SK-N-SH treated with all-trans-retinoic acid at 6 μM for 48 hours (cell line): ENCODE results near the gene CYB5RL.

ENCODE experiments used
- ATAC-seq: fragments of 200-7000 bp; cut with Tn5 transposase; 3 replicates; pipeline ENCODE4 v1.9.1; 2020; ENCODE audit warnings: mild to moderate bottlenecking, moderate library complexity
- ARNTL ChIP-seq: fragments of 450-650 bp; formaldehyde crosslinking; IDR thresholded peaks from 2 replicates; pipeline ENCODE4 v1.5.0; 2020; ENCODE audit warnings: low read depth, mild to moderate bottlenecking, moderate library complexity, borderline replicate concordance
- BACH2 ChIP-seq: fragments of 250-450 bp; sonication (Bioruptor Pico); IDR thresholded peaks from 2 replicates; pipeline ENCODE4 v1.9.0; 2021; ENCODE audit warnings: mild to moderate bottlenecking, borderline replicate concordance
- CREB5 ChIP-seq: fragments of 250-450 bp; sonication (Bioruptor Pico); IDR thresholded peaks from 2 replicates; pipeline ENCODE4 v1.5.1; 2020; ENCODE audit warnings: low read depth, mild to moderate bottlenecking, moderate library complexity
- CSDC2 ChIP-seq: fragments of 250-450 bp; sonication (Bioruptor Pico); IDR thresholded peaks from 2 replicates; pipeline ENCODE4 v1.5.0; 2020; ENCODE audit warnings: mild to moderate bottlenecking, moderate library complexity
- CSRNP3 ChIP-seq: fragments of 250-450 bp; sonication (Bioruptor Pico); IDR thresholded peaks from 2 replicates; pipeline ENCODE4 v1.5.1; 2021; ENCODE audit warnings: mild to moderate bottlenecking, moderate library complexity
- ESRRG ChIP-seq: fragments of 250-450 bp; sonication (Bioruptor Pico); IDR thresholded peaks from 2 replicates; pipeline ENCODE4 v1.6.1; 2021; ENCODE audit warnings: mild to moderate bottlenecking
- GLIS3 ChIP-seq: fragments of 250-450 bp; sonication (Bioruptor Pico); IDR thresholded peaks from 2 replicates; pipeline ENCODE4 v1.5.0; 2020; ENCODE audit warnings: mild to moderate bottlenecking, moderate library complexity
- ISL1 ChIP-seq: fragments of 250-450 bp; sonication (Bioruptor Pico); IDR thresholded peaks from 2 replicates; pipeline ENCODE4 v2.1.2; 2022; ENCODE audit warnings: mild to moderate bottlenecking, moderate library complexity
- OSR1 ChIP-seq: fragments of 250-450 bp; sonication (Bioruptor Pico); IDR thresholded peaks from 2 replicates; pipeline ENCODE4 v1.8.0; 2022; ENCODE audit warnings: moderate library complexity, mild to moderate bottlenecking, inconsistent platforms
- PATZ1 ChIP-seq: fragments of 250-450 bp; sonication (Bioruptor Pico); IDR thresholded peaks from 2 replicates; pipeline ENCODE4 v1.8.0; 2020; ENCODE audit warnings: mild to moderate bottlenecking, moderate library complexity, borderline replicate concordance
- POU6F1 ChIP-seq: fragments of 250-450 bp; sonication (Bioruptor Pico); IDR thresholded peaks from 2 replicates; pipeline ENCODE4 v1.8.0; 2021; ENCODE audit warnings: low read depth, mild to moderate bottlenecking, moderate library complexity, borderline replicate concordance
- PPARA ChIP-seq: fragments of 250-450 bp; sonication (Bioruptor Pico); IDR thresholded peaks from 2 replicates; pipeline ENCODE4 v1.5.0; 2020; ENCODE audit warnings: mild to moderate bottlenecking, borderline replicate concordance
- RARB ChIP-seq: fragments of 250-450 bp; sonication (Bioruptor Pico); IDR thresholded peaks from 2 replicates; pipeline ENCODE4 v1.8.0; 2021; ENCODE audit warnings: mild to moderate bottlenecking, moderate library complexity
- SNAI2 ChIP-seq: fragments of 250-450 bp; sonication (Bioruptor Pico); IDR thresholded peaks from 2 replicates; pipeline ENCODE4 v1.5.0; 2020; ENCODE audit warnings: mild to moderate bottlenecking, moderate library complexity
- TCF4 ChIP-seq: fragments of 250-450 bp; sonication (Bioruptor Pico); IDR thresholded peaks from 2 replicates; pipeline ENCODE4 v1.8.0; 2021; ENCODE audit warnings: mild to moderate bottlenecking, moderate library complexity, borderline replicate concordance
- TOX ChIP-seq: fragments of 250-450 bp; sonication (Bioruptor Pico); IDR thresholded peaks from 2 replicates; pipeline ENCODE4 v1.8.0; 2021; ENCODE audit warnings: mild to moderate bottlenecking, moderate library complexity, borderline replicate concordance
- TSHZ2 ChIP-seq: fragments of 250-450 bp; sonication (Bioruptor Pico); IDR thresholded peaks from 2 replicates; pipeline ENCODE4 v1.5.0; 2020; ENCODE audit warnings: mild to moderate bottlenecking, moderate library complexity
- ZC3H10 ChIP-seq: fragments of 250-450 bp; sonication (Bioruptor Pico); IDR thresholded peaks from 2 replicates; pipeline ENCODE4 v1.5.1; 2021; ENCODE audit warnings: mild to moderate bottlenecking, moderate library complexity
- ZFP3 ChIP-seq: fragments of 250-450 bp; sonication (Bioruptor Pico); IDR thresholded peaks from 2 replicates; pipeline ENCODE4 v1.5.0; 2020; ENCODE audit warnings: mild to moderate bottlenecking, moderate library complexity
- ZFP30 ChIP-seq: fragments of 450-650 bp; formaldehyde crosslinking; IDR thresholded peaks from 2 replicates; pipeline ENCODE4 v1.5.0; 2022; ENCODE audit warnings: mild to moderate bottlenecking, moderate library complexity
- ZNF565 ChIP-seq: fragments of 450-650 bp; formaldehyde crosslinking; conservative IDR thresholded peaks from 2 replicates; pipeline ENCODE4 v1.5.0; 2020; ENCODE audit warnings: low read depth, mild to moderate bottlenecking, moderate library complexity
- ZNF70 ChIP-seq: fragments of 450-650 bp; formaldehyde crosslinking; IDR thresholded peaks from 2 replicates; pipeline ENCODE4 v1.5.0; 2020; ENCODE audit warnings: mild to moderate bottlenecking, moderate library complexity

The CYB5RL gene

GRCh38 chr1:54165146-54165545 lies 34.7 kb downstream of the CYB5RL start (continued):
- no peak for TF ChIP-seq TSHZ2 (CRISPR knock-in tag)
- no peak for TF ChIP-seq ZC3H10 (CRISPR knock-in tag)
- TF ChIP-seq SNAI2 (CRISPR knock-in tag) = no peak
- TF ChIP-seq PATZ1 = no peak

GRCh38 chr1:54163573-54163972 lies 36.3 kb downstream of the CYB5RL start:
- no peak for ATAC-seq
- TF ChIP-seq ARNTL = no peak
- TF ChIP-seq ZFP30 = no peak
- TF ChIP-seq OSR1 (CRISPR knock-in tag) = no peak
- TF ChIP-seq RARB (CRISPR knock-in tag) = no peak
- TF ChIP-seq GLIS3 (CRISPR knock-in tag) = no peak
- no peak for TF ChIP-seq ZC3H10 (CRISPR knock-in tag)
- TF ChIP-seq POU6F1 = no peak
- no peak for TF ChIP-seq CSRNP3 (CRISPR knock-in tag)
- no peak for TF ChIP-seq TOX (CRISPR knock-in tag)
- TF ChIP-seq PPARA (CRISPR knock-in tag) = no peak
- no peak for TF ChIP-seq CSDC2 (CRISPR knock-in tag)
- no peak for TF ChIP-seq ZNF565 (CRISPR knock-in tag)
- no peak for TF ChIP-seq CREB5 (CRISPR knock-in tag)
- no peak for TF ChIP-seq BACH2 (CRISPR knock-in tag)
- no peak for TF ChIP-seq ISL1 (CRISPR knock-in tag)
- no peak for TF ChIP-seq ZFP3 (CRISPR knock-in tag)
- no peak for TF ChIP-seq ESRRG (CRISPR knock-in tag)
- no peak for TF ChIP-seq TSHZ2 (CRISPR knock-in tag)
- TF ChIP-seq TCF4 (CRISPR knock-in tag) = no peak
- no peak for TF ChIP-seq ZNF70 (CRISPR knock-in tag)
- TF ChIP-seq, all 23 proteins: peak for 0
